Progenitor cell of endocrine pancreas (in vitro differentiated cells): ENCODE measurements around the gene MUC20. TPM values are rescaled to one million over a fixed set of nuclear protein-coding genes. Genes with fewer than 3 reads are reported as not detected.
"Not testable (repeated sequence)": the region's sequence is repeated elsewhere in the genome, so short reads cannot be mapped to it uniquely, and the experiment has no call there.

Source experiments
- DNase-seq: peaks from one replicate; pipeline ENCODE4 v3.0.0; 2021; ENCODE audit warnings: low spot score; ENCODE audit not compliant: unreplicated experiment
- H3K27ac Mint-ChIP-seq: 2 replicates; pipeline ENCODE4 v1.8.0; 2021; ENCODE audit warnings: mild to moderate bottlenecking, moderate library complexity, mixed read lengths
- H3K27me3 Mint-ChIP-seq: 2 replicates; pipeline ENCODE4 v1.8.0; 2021; ENCODE audit warnings: mixed read lengths
- H3K36me3 Mint-ChIP-seq: 2 replicates; pipeline ENCODE4 v1.8.0; 2022; ENCODE audit warnings: mixed read lengths; ENCODE audit not compliant: insufficient read depth
- H3K4me1 Mint-ChIP-seq: 2 replicates; pipeline ENCODE4 v1.8.0; 2021; ENCODE audit warnings: low read depth, mixed read lengths
- H3K4me3 Mint-ChIP-seq: 2 replicates; pipeline ENCODE4 v1.8.0; 2021; ENCODE audit warnings: low read depth, mild to moderate bottlenecking, moderate library complexity, mixed read lengths
- H3K9me3 Mint-ChIP-seq: 2 replicates; pipeline ENCODE4 v1.8.0; 2021; ENCODE audit warnings: low read depth, mixed read lengths
- total RNA-seq: library from RNA; stranded (reverse); gene quantifications from 2 replicates; pipeline ENCODE4 v1.2.1, GENCODE V29; 2021
- TF ChIP-seq, protein P1 (sequence below): fragments of 200-600 bp; sonication (generic); IDR thresholded peaks from one replicate; pipeline ENCODE4 v1.5.0; 2021; ENCODE audit warnings: antibody characterized with exemption, mild to moderate bottlenecking; ENCODE audit not compliant: unreplicated experiment

The MUC20 gene
- total RNA-seq, 1 donor from 2014 or later, result 4.5 TPM

GRCh38 chr3:195688471-195689183, 32.2 kb upstream of the MUC20 start:
- H3K27ac Mint-ChIP-seq, H3K4me3 Mint-ChIP-seq, H3K9me3 Mint-ChIP-seq, H3K27me3 Mint-ChIP-seq, H3K4me1 Mint-ChIP-seq, DNase-seq: not testable (repeated sequence)
- peaks cover 41% of the 10 kb centered on the region for H3K36me3 Mint-ChIP-seq

DNA sequence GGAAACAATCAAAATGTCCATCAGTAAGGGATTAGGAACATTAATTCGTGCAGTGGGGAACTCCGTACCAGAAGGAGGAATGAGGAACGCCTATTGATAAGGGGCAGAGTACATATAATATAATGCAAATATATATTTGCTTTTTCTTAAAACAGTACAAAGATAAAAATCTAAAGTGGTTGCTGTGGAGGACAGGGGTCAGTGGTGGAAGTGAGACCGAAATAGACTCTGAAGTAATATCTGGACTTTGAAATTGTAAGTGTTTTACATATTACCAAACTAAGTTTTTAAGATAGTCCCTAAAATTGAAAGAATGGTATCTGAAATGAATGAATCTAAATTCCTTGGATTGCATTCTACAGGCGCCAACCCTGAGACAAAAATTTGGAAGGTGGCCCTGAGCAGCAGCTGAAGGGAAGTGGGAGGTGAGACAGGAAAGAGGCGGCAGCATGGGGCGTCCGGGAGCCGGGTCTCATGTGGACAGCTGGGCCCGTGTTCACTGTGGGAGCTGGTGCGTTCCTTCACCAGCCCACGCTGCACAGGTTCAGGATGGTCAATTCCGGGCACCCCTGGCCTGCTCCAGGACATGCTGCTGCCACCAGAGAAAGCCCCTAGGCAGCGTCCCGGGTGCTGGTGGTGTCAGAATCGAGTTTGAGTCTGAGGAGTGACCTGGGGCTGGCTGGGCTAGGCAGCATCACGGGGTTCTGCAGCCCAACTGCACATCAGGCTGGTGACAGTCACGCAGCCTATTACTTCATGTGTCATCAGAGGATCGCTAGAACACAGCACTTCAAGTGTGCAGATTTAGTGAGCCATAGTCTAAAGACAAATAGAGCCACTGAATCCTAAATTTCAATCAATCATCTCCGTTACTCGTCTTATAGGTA, 31.4 kb upstream of the MUC20 start:
- peaks cover 39% of the 10 kb centered on the region for H3K36me3 Mint-ChIP-seq
- H3K27ac Mint-ChIP-seq, result peak overlapping the region; percentile 55
- not testable (repeated sequence) for H3K27me3 Mint-ChIP-seq

DNA sequence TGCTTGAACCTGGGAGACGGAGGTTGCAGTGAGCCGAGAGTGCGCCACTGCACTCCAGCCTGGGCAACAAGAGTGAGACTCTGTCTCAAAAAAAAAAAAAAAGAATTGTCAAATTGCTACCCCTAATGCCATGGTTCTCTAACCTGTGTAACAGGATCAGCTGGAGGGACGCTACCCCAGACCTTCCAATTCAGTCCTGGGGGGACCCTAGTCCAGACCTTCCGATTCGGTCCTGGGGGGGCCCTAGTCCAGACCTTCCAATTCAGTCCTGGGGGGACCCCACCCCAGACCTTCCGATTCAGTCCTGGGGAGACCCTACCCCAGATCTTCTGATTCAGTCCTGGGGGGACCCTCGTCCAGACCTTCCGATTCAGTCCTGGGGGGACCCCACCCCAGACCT, 29.8 kb upstream of the MUC20 start:
- H3K27me3 Mint-ChIP-seq, result no peaks in the 10 kb centered on the region
- no peaks in the 10 kb centered on the region for H3K9me3 Mint-ChIP-seq
- H3K4me1 Mint-ChIP-seq, result no peaks in the 10 kb centered on the region
- no peak for DNase-seq
- no peak overlapping the region for H3K4me3 Mint-ChIP-seq
- H3K36me3 Mint-ChIP-seq, result peaks cover 32% of the 10 kb centered on the region
- no peak overlapping the region for H3K27ac Mint-ChIP-seq
- TF ChIP-seq, protein P1, sequence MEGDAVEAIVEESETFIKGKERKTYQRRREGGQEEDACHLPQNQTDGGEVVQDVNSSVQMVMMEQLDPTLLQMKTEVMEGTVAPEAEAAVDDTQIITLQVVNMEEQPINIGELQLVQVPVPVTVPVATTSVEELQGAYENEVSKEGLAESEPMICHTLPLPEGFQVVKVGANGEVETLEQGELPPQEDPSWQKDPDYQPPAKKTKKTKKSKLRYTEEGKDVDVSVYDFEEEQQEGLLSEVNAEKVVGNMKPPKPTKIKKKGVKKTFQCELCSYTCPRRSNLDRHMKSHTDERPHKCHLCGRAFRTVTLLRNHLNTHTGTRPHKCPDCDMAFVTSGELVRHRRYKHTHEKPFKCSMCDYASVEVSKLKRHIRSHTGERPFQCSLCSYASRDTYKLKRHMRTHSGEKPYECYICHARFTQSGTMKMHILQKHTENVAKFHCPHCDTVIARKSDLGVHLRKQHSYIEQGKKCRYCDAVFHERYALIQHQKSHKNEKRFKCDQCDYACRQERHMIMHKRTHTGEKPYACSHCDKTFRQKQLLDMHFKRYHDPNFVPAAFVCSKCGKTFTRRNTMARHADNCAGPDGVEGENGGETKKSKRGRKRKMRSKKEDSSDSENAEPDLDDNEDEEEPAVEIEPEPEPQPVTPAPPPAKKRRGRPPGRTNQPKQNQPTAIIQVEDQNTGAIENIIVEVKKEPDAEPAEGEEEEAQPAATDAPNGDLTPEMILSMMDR, result no peak

More for the DNA sequence above, 31.4 kb upstream of the MUC20 start:
- DNase-seq, H3K4me3 Mint-ChIP-seq, H3K9me3 Mint-ChIP-seq, H3K4me1 Mint-ChIP-seq: not testable (repeated sequence)

DNA sequence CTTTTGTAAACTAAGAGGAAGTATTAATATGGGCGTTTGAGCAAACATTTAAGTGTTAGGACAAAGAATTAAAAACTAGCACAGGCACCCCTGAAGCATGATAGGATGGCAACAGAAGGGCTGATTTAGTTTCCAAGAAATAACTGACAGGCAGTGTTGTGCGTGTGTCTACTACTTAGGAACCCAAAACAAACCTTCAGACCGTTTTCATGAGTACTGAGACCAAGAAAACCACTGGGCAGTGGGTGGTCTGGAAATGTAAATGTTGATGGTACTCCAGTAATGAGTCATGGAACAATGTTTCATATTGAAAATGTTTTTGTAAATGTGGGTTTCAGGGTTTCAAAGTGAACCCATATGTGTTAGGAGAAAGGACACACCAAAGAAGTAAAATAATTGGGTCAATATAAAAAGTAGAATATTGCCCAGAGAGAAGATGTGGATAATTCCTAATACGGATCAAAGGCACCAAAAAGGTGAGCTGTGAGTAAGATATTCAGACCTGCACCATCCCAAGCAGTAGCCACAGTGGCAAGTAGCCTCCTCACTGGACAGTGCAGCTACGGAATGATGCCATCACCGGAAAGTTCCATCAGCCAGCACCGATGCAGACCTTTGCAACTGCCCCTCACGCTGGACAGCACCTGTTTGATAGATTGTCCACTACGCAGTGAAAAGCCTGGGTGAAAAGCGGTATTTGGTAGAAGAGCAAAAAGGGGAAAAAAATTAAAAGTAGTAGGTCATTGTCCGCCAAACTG, 29.0 kb upstream of the MUC20 start:
- H3K36me3 Mint-ChIP-seq, result peaks cover 32% of the 10 kb centered on the region
- H3K4me3 Mint-ChIP-seq, H3K27ac Mint-ChIP-seq, H3K9me3 Mint-ChIP-seq, DNase-seq, H3K27me3 Mint-ChIP-seq, H3K4me1 Mint-ChIP-seq: not testable (repeated sequence)

GRCh38 chr3:195692354-195692685, 28.5 kb upstream of the MUC20 start:
- no peaks in the 10 kb centered on the region for H3K4me1 Mint-ChIP-seq
- no peaks in the 10 kb centered on the region for H3K27me3 Mint-ChIP-seq
- no peak overlapping the region for H3K27ac Mint-ChIP-seq
- DNase-seq, result no peak
- no peak overlapping the region for H3K4me3 Mint-ChIP-seq
- TF ChIP-seq, protein P1, result no peak
- H3K9me3 Mint-ChIP-seq, result no peaks in the 10 kb centered on the region
- peaks cover 32% of the 10 kb centered on the region for H3K36me3 Mint-ChIP-seq

DNA sequence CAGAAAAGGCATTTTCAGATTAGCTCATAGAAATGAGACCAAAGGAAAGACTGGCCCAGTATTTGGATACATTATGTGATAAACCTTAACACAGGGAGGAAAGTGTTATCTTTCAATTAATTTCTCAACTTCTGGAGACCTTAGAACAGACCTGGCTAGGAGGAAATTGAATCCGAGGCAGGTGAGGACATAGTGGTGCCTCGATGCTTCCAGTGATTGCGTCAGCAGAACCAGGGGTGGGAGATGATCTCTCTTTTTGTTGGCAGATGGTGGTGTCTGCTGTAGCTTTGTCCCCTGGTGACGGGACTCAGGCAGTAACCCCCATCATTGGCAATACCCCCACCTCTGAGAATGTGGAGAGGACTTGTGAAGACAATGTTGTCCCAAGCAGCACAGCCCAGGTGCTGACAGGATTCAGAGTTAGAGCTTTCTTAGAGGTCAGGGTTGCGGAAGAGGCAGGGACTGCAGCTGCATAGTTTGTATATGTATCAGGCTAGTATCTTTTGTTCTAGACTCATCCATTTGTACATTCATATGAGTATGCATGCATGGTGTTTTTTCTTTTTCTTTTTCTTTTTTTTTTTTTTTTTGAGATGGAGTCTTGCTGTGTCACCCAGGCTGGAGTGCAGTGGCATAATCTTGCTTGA, 27.9 kb upstream of the MUC20 start:
- no peak overlapping the region for H3K27ac Mint-ChIP-seq
- peaks cover 32% of the 10 kb centered on the region for H3K36me3 Mint-ChIP-seq
- TF ChIP-seq, protein P1, result no peak
- peaks cover 2% of the 10 kb centered on the region for H3K4me1 Mint-ChIP-seq
- DNase-seq, result no peak
- H3K27me3 Mint-ChIP-seq, result no peaks in the 10 kb centered on the region
- H3K9me3 Mint-ChIP-seq, result no peaks in the 10 kb centered on the region
- H3K4me3 Mint-ChIP-seq, result no peak overlapping the region
